ENCODE measurements around the gene SLC35E4.
"Not testable (repeated sequence)": the region's sequence is repeated elsewhere in the genome, so short reads cannot be mapped to it uniquely, and the experiment has no call there.

Gene SLC35E4

GRCh38 chr22:30611197-30611596 lies 24.4 kb upstream of the SLC35E4 start:
- no peak for DNase-seq (ENCODE audit: low read depth in 3 of 3)

DNA sequence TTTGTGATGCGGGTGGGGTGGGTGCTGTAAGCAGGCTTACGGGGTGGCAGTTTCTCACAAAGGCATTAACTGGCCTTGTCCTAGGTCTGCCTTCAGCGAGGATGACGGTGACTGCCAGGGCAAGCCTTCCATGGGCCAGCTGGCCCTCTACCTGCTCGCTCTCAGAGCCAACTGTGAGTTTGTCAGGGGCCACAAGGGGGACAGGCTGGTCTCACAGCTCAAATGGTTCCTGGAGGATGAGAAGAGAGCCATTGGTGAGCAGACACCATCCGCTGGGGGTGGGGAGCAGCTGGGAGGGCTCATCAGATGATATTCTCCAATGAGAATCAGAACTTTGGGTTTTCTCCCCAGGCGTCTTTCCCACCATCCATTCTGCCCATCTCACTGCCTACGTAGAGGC lies 22.8 kb upstream of the SLC35E4 start:
- DNase-seq (ENCODE audit: low read depth in 3 of 3), result no peak

DNA sequence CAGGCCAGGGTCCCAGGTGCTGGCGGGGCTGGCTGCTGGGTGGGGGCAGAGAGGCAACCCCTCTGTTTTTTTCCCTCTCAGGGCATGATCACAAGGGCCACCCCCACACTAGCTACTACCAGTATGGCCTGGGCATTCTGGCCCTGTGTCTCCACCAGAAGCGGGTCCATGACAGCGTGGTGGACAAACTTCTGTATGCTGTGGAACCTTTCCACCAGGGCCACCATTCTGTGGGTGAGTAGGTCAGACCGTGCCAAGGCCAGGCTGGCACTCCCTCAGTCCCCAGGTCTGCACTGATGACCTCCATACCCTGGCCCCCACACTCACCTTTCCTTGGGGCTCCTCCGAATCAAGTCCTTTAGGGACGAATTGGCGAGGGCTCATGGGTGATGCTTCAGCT lies 21.3 kb upstream of the SLC35E4 start:
- DNase-seq (ENCODE audit: low read depth in 3 of 3), result no peak

GRCh38 chr22:30614879-30615278 lies 20.7 kb upstream of the SLC35E4 start:
- DNase-seq (ENCODE audit: low read depth in 3 of 3), result no peak

GRCh38 chr22:30615543-30615954 lies 20.0 kb upstream of the SLC35E4 start:
- no peak for DNase-seq (ENCODE audit: low read depth in 3 of 3)

- DNase-seq (ENCODE audit: low read depth in 3 of 3), result no peak
These were observed 17.8 kb upstream of the SLC35E4 start for GRCh38 chr22:30617819-30618218.

GRCh38 chr22:30619909-30620308 lies 15.7 kb upstream of the SLC35E4 start:
- DNase-seq (ENCODE audit: low read depth in 3 of 3), result not testable (repeated sequence)

DNA sequence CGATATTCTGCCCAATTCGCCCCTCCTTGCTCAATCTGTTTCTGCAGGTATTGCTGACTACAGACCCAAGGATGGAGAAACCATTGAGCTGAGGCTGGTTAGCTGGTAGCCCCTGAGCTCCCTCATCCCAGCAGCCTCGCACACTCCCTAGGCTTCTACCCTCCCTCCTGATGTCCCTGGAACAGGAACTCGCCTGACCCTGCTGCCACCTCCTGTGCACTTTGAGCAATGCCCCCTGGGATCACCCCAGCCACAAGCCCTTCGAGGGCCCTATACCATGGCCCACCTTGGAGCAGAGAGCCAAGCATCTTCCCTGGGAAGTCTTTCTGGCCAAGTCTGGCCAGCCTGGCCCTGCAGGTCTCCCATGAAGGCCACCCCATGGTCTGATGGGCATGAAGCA lies 9.2 kb upstream of the SLC35E4 start:
- no peak for DNase-seq (ENCODE audit: low read depth in 3 of 3)

- no peak for DNase-seq (ENCODE audit: low read depth in 3 of 3)
These were observed 8.1 kb upstream of the SLC35E4 start for GRCh38 chr22:30627471-30627870.

- no peak for DNase-seq (ENCODE audit: low read depth in 3 of 3)
These were observed 7.1 kb upstream of the SLC35E4 start for GRCh38 chr22:30628491-30628890.

DNA sequence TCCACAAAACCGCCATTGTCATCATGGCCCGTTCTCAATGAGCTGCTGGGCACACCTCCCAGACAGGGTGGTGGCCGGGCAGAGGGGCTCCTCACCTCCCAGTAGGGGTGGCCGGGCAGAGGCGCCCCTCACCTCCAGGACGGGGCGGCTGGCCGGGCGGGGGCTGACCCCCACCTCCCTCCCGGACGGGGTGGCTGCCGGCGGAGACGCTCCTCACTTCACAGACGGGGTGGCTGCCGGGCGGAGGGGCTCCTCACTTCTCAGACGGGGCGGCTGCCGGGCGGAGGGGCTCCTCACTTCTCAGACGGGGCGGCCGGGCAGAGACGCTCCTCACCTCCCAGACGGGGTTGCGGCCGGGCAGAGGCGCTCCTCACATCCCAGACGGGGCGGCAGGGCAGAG lies 4.1 kb upstream of the SLC35E4 start:
- DNase-seq (ENCODE audit: low read depth in 3 of 3), result not testable (repeated sequence)

- peak; percentile 84 to 89 (median 85) for DNase-seq (ENCODE audit: low read depth in 3 of 3)
These were observed 929 bp upstream of the SLC35E4 start for GRCh38 chr22:30634471-30635233.

DNA sequence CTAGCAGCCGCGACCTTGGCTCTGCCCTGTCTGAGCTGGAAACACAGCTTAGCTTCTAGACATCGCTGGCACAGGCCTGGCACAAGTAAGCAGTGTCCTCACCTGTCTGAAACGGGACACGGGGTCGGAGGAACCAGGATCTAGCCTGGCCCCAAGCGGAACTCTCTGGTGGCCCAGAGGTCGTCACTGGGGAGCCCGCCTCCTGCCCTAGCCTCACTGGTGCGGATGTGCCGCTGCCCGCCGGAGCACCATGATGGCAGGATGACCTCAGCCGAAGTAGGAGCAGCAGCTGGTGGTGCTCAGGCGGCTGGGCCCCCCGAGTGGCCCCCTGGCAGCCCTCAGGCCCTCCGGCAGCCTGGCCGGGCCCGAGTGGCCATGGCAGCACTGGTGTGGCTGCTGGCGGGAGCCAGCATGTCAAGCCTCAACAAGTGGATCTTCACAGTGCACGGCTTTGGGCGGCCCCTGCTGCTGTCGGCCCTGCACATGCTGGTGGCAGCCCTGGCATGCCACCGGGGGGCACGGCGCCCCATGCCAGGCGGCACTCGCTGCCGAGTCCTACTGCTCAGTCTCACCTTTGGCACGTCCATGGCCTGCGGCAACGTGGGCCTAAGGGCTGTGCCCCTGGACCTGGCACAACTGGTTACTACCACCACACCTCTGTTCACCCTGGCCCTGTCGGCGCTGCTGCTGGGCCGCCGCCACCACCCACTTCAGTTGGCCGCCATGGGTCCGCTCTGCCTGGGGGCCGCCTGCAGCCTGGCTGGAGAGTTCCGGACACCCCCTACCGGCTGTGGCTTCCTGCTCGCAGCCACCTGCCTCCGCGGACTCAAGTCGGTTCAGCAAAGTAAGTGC lies 871 bp downstream of the SLC35E4 start:
- DNase-seq (ENCODE audit: low read depth in 3 of 3), result peak in 1 of 3 experiments; percentile 16

DNA sequence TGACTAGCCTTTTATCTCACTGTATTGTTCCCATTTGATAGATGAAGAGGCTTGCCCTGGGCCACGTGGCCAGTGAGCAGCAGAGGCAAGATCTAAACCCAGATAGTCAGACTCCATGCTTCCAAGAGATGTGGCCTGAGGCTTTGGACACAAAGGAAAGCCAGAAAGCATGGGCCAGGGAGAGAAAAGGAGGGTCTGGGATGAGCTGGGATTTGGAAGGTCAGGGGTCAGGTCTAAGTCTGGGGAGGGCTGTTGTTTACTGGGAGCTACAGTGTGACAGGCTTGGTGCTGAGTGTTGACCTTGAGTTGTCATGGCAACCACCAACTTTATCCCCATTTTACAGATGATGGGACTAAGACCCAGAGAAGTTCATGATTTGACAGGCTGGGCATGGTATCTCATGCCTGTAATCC lies 2.1 kb downstream of the SLC35E4 start:
- no peak for DNase-seq (ENCODE audit: low read depth in 3 of 3)

- DNase-seq (ENCODE audit: low read depth in 3 of 3), result no peak
These were observed 4.8 kb downstream of the SLC35E4 start for GRCh38 chr22:30640361-30640760.

GRCh38 chr22:30640839-30641430 lies 5.4 kb downstream of the SLC35E4 start:
- DNase-seq (ENCODE audit: low read depth in 3 of 3), result no peak

- no peak for DNase-seq (ENCODE audit: low read depth in 3 of 3)
These were observed 7.7 kb downstream of the SLC35E4 start for GRCh38 chr22:30643055-30643875.

- no peak for DNase-seq (ENCODE audit: low read depth in 3 of 3)
These were observed 11.1 kb downstream of the SLC35E4 start for GRCh38 chr22:30646518-30647160.

GRCh38 chr22:30647536-30647935 lies 12.0 kb downstream of the SLC35E4 start:
- no peak for DNase-seq (ENCODE audit: low read depth in 3 of 3)

GRCh38 chr22:30648825-30649224 lies 13.2 kb downstream of the SLC35E4 start:
- no peak for DNase-seq (ENCODE audit: low read depth in 3 of 3)

DNA sequence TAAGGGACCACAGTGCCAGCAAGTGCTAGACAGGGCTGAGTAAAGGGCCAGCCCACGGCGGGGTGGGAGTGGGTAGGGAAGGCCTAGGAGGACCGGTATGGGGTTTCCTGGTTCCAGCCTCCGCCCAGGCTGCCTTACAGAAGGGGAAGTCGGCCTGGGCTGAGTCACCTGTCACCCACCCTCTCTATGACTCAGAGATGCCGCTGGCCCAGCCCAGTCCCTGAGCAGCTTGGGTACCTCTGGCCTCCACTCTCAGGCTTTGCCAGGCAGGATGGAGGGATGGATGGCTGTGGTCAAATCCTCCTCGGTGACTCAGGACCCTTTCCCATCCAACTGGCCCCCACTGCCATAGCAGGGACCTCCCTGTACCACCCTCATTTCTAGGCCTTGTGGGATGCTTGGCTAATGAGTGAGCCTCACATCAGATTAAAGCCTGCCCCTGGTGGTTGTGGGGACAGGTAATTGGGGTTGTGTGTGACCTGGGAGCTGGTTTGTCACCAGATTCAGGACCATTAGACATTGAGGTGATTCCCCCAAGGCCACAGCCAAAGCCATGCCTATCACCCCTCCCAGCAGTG lies 13.9 kb downstream of the SLC35E4 start:
- DNase-seq (ENCODE audit: low read depth in 3 of 3), result peak; percentile 77 to 90 (median 77)
